GM23338 (cell line): ENCODE results near the gene CRB2. TPM values are rescaled to one million over a fixed set of nuclear protein-coding genes. Genes with fewer than 3 reads are reported as not detected.

Source experiments
- ATAC-seq: fragments of 200-7000 bp; cut with Tn5 transposase; 3 replicates; pipeline ENCODE4 v1.9.1; 2020
- DNase-seq: peaks from one replicate; pipeline ENCODE4 v3.0.0-alpha.2; 2015; ENCODE audit warnings: low spot score
- H2AFZ ChIP-seq: fragments of 200-600 bp; sonication (generic); 2 replicates; pipeline ENCODE4 v1.8.0; 2016; ENCODE audit warnings: antibody characterized with exemption, mild to moderate bottlenecking, moderate library complexity
- H3F3A ChIP-seq: fragments of 200-600 bp; sonication (generic); replicated peaks from 2 replicates; pipeline ENCODE4 v1.8.0; 2017; ENCODE audit warnings: antibody characterized with exemption, mixed run types, low read depth
- H3K27ac ChIP-seq: fragments of 200-600 bp; sonication (generic); 2 replicates; pipeline ENCODE4 v1.6.1; 2016; ENCODE audit warnings: low read depth
- H3K27me3 ChIP-seq: fragments of 200-600 bp; sonication (generic); 2 replicates; pipeline ENCODE4 v1.8.0; 2016; ENCODE audit warnings: mild to moderate bottlenecking, mixed run types, moderate library complexity; ENCODE audit not compliant: insufficient read depth
- H3K36me3 ChIP-seq: fragments of 200-600 bp; sonication (generic); 2 replicates; pipeline ENCODE4 v1.8.0; 2016; ENCODE audit warnings: mild to moderate bottlenecking; ENCODE audit not compliant: insufficient read depth
- H3K4me1 ChIP-seq: fragments of 200-600 bp; sonication (generic); 2 replicates; pipeline ENCODE4 v1.8.0; 2016; ENCODE audit warnings: mild to moderate bottlenecking, moderate library complexity; ENCODE audit not compliant: insufficient read depth
- H3K4me2 ChIP-seq: fragments of 200-600 bp; sonication (generic); 2 replicates; pipeline ENCODE4 v1.7.1; 2017; ENCODE audit warnings: mixed run types
- H3K4me3 ChIP-seq: fragments of 200-600 bp; sonication (generic); 2 replicates; pipeline ENCODE4 v1.6.1; 2016; ENCODE audit warnings: mixed run types
- H3K79me2 ChIP-seq: fragments of 200-600 bp; sonication (generic); replicated peaks from 2 replicates; pipeline ENCODE4 v1.8.0; 2017; ENCODE audit warnings: mild to moderate bottlenecking; ENCODE audit not compliant: insufficient read depth
- H3K9me2 ChIP-seq: fragments of 200-600 bp; sonication (generic); 2 replicates; pipeline ENCODE4 v1.8.0; 2017; ENCODE audit not compliant: insufficient read depth
- H4K20me1 ChIP-seq: fragments of 200-600 bp; sonication (generic); replicated peaks from 2 replicates; pipeline ENCODE4 v1.8.0; 2017; ENCODE audit warnings: mild to moderate bottlenecking; ENCODE audit not compliant: insufficient read depth
- H3K27ac Mint-ChIP-seq: 2 replicates; pipeline ENCODE4 v1.8.0; 2020; ENCODE audit warnings: inconsistent platforms, mild to moderate bottlenecking, moderate library complexity, mixed read lengths
- H3K27me3 Mint-ChIP-seq: 3 replicates; pipeline ENCODE4 v1.8.0; 2022; ENCODE audit warnings: low read depth, mild to moderate bottlenecking, moderate library complexity, mixed read lengths, inconsistent platforms; ENCODE audit not compliant: insufficient read depth, poor library complexity
- H3K36me3 Mint-ChIP-seq: 3 replicates; pipeline ENCODE4 v1.8.0; 2021; ENCODE audit warnings: low read depth, mild to moderate bottlenecking, inconsistent platforms, moderate library complexity, mixed read lengths
- H3K4me1 Mint-ChIP-seq: 3 replicates; pipeline ENCODE4 v1.8.0; 2020; ENCODE audit warnings: mild to moderate bottlenecking, inconsistent platforms, mixed read lengths
- H3K4me3 Mint-ChIP-seq: 3 replicates; pipeline ENCODE4 v1.8.0; 2021; ENCODE audit warnings: moderate library complexity, mild to moderate bottlenecking, inconsistent platforms, mixed read lengths
- H3K9me3 Mint-ChIP-seq: 3 replicates; pipeline ENCODE4 v1.8.0; 2020; ENCODE audit warnings: moderate library complexity, mild to moderate bottlenecking, inconsistent platforms, mixed read lengths
- CREB1 ChIP-seq: fragments of 250-450 bp; sonication (Bioruptor Pico); IDR thresholded peaks from 2 replicates; pipeline ENCODE4 v1.5.0; 2020; ENCODE audit warnings: low read depth, mild to moderate bottlenecking, moderate library complexity
- EZH2 ChIP-seq: fragments of 200-600 bp; sonication (generic); IDR thresholded peaks from one replicate; pipeline ENCODE4 v1.8.0; 2017; ENCODE audit warnings: antibody characterized with exemption, mild to moderate bottlenecking, low read depth; ENCODE audit not compliant: unreplicated experiment
- EZH2phosphoT487 ChIP-seq: fragments of 200-600 bp; sonication (generic); IDR thresholded peaks from one replicate; pipeline ENCODE4 v1.8.1; 2018; ENCODE audit warnings: antibody characterized with exemption; ENCODE audit not compliant: unreplicated experiment
- JUNB ChIP-seq: IDR thresholded peaks from one replicate; pipeline ENCODE4 v1.6.1; 2016; ENCODE audit warnings: antibody characterized with exemption; ENCODE audit not compliant: unreplicated experiment
- NANOG ChIP-seq: IDR thresholded peaks from 2 replicates; pipeline ENCODE4 v1.6.1; 2016; ENCODE audit warnings: antibody characterized with exemption, borderline replicate concordance
- POLR2AphosphoS5 ChIP-seq: IDR thresholded peaks from 2 replicates; pipeline ENCODE4 v1.6.1; 2016; ENCODE audit warnings: antibody characterized with exemption, low read depth
- STAT1 ChIP-seq: IDR thresholded peaks from one replicate; pipeline ENCODE4 v1.6.1; 2016; ENCODE audit warnings: antibody characterized with exemption; ENCODE audit not compliant: unreplicated experiment
- ZNF114 ChIP-seq: fragments of 250-450 bp; sonication (Bioruptor Pico); IDR thresholded peaks from 2 replicates; pipeline ENCODE4 v1.5.0; 2020; ENCODE audit warnings: mild to moderate bottlenecking, moderate library complexity
- ZNF331 ChIP-seq: fragments of 250-450 bp; sonication (Bioruptor Pico); IDR thresholded peaks from 2 replicates; pipeline ENCODE4 v1.5.0; 2020; ENCODE audit warnings: low read depth, mild to moderate bottlenecking, moderate library complexity
- polyA plus RNA-seq: library from polyadenylated mRNA; unstranded; fragments of >200 nt; fragmentation: Nextera tagmentation; extraction: Ambion mirVana; gene quantifications from 2 replicates; pipeline ENCODE4 v1.2.1, GENCODE V29; 2016
- total RNA-seq: library from RNA; depleted of rRNA; stranded (reverse); fragments of >200 nt; shearing (Covaris generic); gene quantifications from 2 replicates; pipeline ENCODE4 v1.2.3, GENCODE V29; 2014
- TF ChIP-seq, protein P1 (sequence below): IDR thresholded peaks from 2 replicates; pipeline ENCODE4 v1.6.1; 2016; ENCODE audit warnings: antibody characterized with exemption
- TF ChIP-seq, protein P2 (sequence below): fragments of 250-450 bp; sonication (Bioruptor Pico); IDR thresholded peaks from 2 replicates; pipeline ENCODE4 v1.5.0; 2020; ENCODE audit warnings: mild to moderate bottlenecking, moderate library complexity
- TF ChIP-seq, protein P3 (sequence below), 2 experiments: fragments of 200-600 bp in 1 of 2; sonication (generic) in 1 of 2; conservative IDR thresholded peaks; 2 replicates each; pipeline versions ENCODE4 v1.5.1 to v1.6.1; 2016 to 2017; ENCODE audit warnings: antibody characterized with exemption in 2 of 2, low read depth in 2 of 2, mild to moderate bottlenecking in 2 of 2, moderate library complexity in 1 of 2

Gene CRB2
- total and polyA plus RNA-seq, 2 experiments from 2014 or later = 0.34 to 10.2 TPM

DNA sequence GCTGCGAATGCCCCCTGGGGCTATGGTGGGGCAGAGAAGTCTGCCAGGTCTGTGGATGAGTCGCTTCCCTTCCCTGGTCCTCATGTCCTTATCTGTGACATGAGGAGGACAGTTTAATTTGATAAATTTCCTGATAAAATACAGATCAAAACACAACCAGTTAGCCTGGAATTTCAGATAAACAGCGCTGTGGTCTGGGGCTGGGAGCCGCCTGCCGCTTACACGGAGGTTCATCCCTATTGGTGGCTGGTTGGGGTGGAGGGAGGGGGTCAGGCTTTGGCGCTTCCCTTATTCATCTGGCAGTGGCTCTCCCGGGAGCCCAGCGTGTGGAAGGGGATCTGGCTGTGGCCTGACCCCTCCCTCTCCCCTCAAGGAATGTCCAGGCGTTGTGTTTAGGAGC, 17.9 kb downstream of the CRB2 start:
- H3K36me3 Mint-ChIP-seq = no peaks in the 10 kb centered on the region
- no peak overlapping the region for H3K27ac ChIP-seq

DNA sequence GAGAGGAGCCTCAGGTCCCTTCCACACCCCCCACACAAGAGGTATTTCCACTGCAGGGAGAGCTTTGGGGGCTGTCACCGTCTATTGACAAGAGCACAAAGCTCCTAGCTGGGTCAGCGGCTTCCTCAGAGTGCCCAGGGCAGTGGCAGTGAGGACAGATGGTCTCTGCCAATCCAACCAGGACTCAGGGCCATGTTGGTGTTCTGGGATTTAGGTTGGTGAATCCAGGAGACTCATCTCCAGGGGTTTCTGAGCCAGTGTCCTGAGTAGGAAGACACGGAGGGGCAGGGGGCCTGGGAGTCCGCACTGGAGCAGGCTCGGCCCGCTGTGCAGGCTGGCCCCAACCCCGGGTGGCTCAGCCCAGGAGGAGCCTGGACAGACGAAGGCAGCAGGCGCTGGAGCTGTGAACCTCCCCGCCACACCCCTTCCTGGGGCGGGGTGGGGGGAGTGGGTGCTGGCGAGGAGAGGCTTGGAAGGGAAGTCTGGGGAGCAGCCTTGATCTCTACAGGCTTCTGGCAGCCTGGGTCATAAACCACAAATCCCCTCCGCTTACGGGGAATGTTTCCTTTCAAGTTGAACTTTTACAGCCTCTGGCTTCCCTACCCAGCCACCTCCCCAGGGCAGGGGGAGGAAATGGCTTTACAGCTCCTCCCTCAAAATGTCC, 19.6 kb downstream of the CRB2 start:
- no peak overlapping the region for H3K27ac Mint-ChIP-seq
- Histone ChIP-seq H3K9me2 (no peaks in the 10 kb centered on the region), H3K4me1 (peaks cover 5% of the 10 kb centered on the region; the same call in 1 of the 2 replicates), H3K4me2 (no peak overlapping the region), H3K27ac (no peak overlapping the region), H2AFZ (no peak overlapping the region), H3K36me3 (no peaks in the 10 kb centered on the region), H3K4me3 (no peak overlapping the region), H4K20me1 (no peaks in the 10 kb centered on the region), H3K27me3 (peaks cover 31% of the 10 kb centered on the region), H3K79me2 (no peaks in the 10 kb centered on the region), H3F3A (no peaks in the 10 kb centered on the region; the same call in 1 of the 2 replicates)
- no peak for DNase-seq
- peak; percentile 4; the same call in 2 of the 3 replicates for ATAC-seq
- H3K4me1 Mint-ChIP-seq = peaks cover 21% of the 10 kb centered on the region
- no peaks in the 10 kb centered on the region for H3K9me3 Mint-ChIP-seq
- H3K27me3 Mint-ChIP-seq = peaks cover 46% of the 10 kb centered on the region
- no peaks in the 10 kb centered on the region; the same call in 2 of the 3 replicates for H3K36me3 Mint-ChIP-seq
- H3K4me3 Mint-ChIP-seq = no peak overlapping the region
- TF ChIP-seq CREB1 (no peak), ZNF114 (no peak), STAT1 (no peak), EZH2phosphoT487 (no peak), EZH2 (no peak), JUNB (no peak), NANOG (no peak), POLR2AphosphoS5 (no peak)
- TF ChIP-seq, protein P1, sequence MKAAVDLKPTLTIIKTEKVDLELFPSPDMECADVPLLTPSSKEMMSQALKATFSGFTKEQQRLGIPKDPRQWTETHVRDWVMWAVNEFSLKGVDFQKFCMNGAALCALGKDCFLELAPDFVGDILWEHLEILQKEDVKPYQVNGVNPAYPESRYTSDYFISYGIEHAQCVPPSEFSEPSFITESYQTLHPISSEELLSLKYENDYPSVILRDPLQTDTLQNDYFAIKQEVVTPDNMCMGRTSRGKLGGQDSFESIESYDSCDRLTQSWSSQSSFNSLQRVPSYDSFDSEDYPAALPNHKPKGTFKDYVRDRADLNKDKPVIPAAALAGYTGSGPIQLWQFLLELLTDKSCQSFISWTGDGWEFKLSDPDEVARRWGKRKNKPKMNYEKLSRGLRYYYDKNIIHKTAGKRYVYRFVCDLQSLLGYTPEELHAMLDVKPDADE = no peak
- TF ChIP-seq, protein P2, sequence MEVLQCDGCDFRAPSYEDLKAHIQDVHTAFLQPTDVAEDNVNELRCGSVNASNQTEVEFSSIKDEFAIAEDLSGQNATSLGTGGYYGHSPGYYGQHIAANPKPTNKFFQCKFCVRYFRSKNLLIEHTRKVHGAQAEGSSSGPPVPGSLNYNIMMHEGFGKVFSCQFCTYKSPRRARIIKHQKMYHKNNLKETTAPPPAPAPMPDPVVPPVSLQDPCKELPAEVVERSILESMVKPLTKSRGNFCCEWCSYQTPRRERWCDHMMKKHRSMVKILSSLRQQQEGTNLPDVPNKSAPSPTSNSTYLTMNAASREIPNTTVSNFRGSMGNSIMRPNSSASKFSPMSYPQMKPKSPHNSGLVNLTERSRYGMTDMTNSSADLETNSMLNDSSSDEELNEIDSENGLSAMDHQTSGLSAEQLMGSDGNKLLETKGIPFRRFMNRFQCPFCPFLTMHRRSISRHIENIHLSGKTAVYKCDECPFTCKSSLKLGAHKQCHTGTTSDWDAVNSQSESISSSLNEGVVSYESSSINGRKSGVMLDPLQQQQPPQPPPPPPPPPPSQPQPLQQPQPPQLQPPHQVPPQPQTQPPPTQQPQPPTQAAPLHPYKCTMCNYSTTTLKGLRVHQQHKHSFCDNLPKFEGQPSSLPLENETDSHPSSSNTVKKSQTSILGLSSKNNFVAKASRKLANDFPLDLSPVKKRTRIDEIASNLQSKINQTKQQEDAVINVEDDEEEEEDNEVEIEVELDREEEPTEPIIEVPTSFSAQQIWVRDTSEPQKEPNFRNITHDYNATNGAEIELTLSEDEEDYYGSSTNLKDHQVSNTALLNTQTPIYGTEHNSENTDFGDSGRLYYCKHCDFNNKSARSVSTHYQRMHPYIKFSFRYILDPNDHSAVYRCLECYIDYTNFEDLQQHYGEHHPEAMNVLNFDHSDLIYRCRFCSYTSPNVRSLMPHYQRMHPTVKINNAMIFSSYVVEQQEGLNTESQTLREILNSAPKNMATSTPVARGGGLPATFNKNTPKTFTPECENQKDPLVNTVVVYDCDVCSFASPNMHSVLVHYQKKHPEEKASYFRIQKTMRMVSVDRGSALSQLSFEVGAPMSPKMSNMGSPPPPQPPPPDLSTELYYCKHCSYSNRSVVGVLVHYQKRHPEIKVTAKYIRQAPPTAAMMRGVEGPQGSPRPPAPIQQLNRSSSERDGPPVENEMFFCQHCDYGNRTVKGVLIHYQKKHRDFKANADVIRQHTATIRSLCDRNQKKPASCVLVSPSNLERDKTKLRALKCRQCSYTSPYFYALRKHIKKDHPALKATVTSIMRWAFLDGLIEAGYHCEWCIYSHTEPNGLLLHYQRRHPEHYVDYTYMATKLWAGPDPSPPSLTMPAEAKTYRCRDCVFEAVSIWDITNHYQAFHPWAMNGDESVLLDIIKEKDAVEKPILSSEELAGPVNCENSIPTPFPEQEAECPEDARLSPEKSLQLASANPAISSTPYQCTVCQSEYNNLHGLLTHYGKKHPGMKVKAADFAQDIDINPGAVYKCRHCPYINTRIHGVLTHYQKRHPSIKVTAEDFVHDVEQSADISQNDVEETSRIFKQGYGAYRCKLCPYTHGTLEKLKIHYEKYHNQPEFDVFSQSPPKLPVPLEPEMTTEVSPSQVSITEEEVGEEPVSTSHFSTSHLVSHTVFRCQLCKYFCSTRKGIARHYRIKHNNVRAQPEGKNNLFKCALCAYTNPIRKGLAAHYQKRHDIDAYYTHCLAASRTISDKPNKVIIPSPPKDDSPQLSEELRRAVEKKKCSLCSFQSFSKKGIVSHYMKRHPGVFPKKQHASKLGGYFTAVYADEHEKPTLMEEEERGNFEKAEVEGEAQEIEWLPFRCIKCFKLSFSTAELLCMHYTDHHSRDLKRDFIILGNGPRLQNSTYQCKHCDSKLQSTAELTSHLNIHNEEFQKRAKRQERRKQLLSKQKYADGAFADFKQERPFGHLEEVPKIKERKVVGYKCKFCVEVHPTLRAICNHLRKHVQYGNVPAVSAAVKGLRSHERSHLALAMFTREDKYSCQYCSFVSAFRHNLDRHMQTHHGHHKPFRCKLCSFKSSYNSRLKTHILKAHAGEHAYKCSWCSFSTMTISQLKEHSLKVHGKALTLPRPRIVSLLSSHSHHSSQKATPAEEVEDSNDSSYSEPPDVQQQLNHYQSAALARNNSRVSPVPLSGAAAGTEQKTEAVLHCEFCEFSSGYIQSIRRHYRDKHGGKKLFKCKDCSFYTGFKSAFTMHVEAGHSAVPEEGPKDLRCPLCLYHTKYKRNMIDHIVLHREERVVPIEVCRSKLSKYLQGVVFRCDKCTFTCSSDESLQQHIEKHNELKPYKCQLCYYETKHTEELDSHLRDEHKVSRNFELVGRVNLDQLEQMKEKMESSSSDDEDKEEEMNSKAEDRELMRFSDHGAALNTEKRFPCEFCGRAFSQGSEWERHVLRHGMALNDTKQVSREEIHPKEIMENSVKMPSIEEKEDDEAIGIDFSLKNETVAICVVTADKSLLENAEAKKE (CRISPR knock-in tag) = no peak
- TF ChIP-seq, protein P3, sequence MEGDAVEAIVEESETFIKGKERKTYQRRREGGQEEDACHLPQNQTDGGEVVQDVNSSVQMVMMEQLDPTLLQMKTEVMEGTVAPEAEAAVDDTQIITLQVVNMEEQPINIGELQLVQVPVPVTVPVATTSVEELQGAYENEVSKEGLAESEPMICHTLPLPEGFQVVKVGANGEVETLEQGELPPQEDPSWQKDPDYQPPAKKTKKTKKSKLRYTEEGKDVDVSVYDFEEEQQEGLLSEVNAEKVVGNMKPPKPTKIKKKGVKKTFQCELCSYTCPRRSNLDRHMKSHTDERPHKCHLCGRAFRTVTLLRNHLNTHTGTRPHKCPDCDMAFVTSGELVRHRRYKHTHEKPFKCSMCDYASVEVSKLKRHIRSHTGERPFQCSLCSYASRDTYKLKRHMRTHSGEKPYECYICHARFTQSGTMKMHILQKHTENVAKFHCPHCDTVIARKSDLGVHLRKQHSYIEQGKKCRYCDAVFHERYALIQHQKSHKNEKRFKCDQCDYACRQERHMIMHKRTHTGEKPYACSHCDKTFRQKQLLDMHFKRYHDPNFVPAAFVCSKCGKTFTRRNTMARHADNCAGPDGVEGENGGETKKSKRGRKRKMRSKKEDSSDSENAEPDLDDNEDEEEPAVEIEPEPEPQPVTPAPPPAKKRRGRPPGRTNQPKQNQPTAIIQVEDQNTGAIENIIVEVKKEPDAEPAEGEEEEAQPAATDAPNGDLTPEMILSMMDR (conservative IDR thresholded peaks at IDR 0.05; ENCODE audit: low read depth in 2 of 2) = no peak

More for the DNA sequence above, 17.9 kb downstream of the CRB2 start:
- Mint-ChIP-seq H3K27ac (no peak overlapping the region), H3K9me3 (no peaks in the 10 kb centered on the region), H3K27me3 (peaks cover 49% of the 10 kb centered on the region), H3K4me1 (peaks cover 21% of the 10 kb centered on the region), H3K4me3 (peak overlapping the region; percentile 58; the same call in 2 of the 3 replicates)
- H3K79me2 ChIP-seq = no peaks in the 10 kb centered on the region
- H3F3A ChIP-seq = no peaks in the 10 kb centered on the region; the same call in 1 of the 2 replicates
- H3K9me2 ChIP-seq = no peaks in the 10 kb centered on the region
- H4K20me1 ChIP-seq = no peaks in the 10 kb centered on the region
- ATAC-seq = peak; percentile 64
- no peaks in the 10 kb centered on the region for H3K36me3 ChIP-seq
- peak overlapping the region; percentile 78; the same call in 1 of the 2 replicates for H2AFZ ChIP-seq
- peaks cover 5% of the 10 kb centered on the region; the same call in 1 of the 2 replicates for H3K4me1 ChIP-seq
- peaks cover 31% of the 10 kb centered on the region for H3K27me3 ChIP-seq
- peak; percentile 69 for DNase-seq
- H3K4me3 ChIP-seq = peak overlapping the region; percentile 51
- peak overlapping the region; percentile 80 for H3K4me2 ChIP-seq
- TF ChIP-seq EZH2 (no peak), ZNF331 (CRISPR knock-in tag) (no peak), ZNF114 (no peak), POLR2AphosphoS5 (no peak), CREB1 (no peak), NANOG (no peak)
